ENCODE measurements around the gene DNAI1. TPM values are rescaled to one million over a fixed set of nuclear protein-coding genes. Genes with fewer than 3 reads are reported as not detected.

Gene DNAI1
- total RNA-seq, 1 experiment from 2014 or later: 1.1 TPM

GRCh38 chr9:34565856-34566255 lies 107.3 kb downstream of the DNAI1 start:
- DNase-seq (ENCODE audit: low read depth, low spot score): no peak
- Histone ChIP-seq H3K27me3 (ENCODE audit: insufficient read depth, low read length) (no peaks in the 10 kb centered on the region), H4K20me1 (ENCODE audit: insufficient read depth) (no peaks in the 10 kb centered on the region), H3K4me1 (ENCODE audit: control insufficient read depth in 1 of 2, insufficient read depth in 2 of 2, low read length in 2 of 2) (no peaks in the 10 kb centered on the region), H3K36me3 (ENCODE audit: control insufficient read depth in 1 of 2, insufficient read depth in 2 of 2, low read length in 2 of 2) (no peaks in the 10 kb centered on the region), H3K27ac (ENCODE audit: low read depth, low read length) (no peak overlapping the region), H3K4me2 (ENCODE audit: low read length) (no peak overlapping the region), H2AFZ (ENCODE audit: low read depth, low read length, poor library complexity, severe bottlenecking) (no peak overlapping the region), H3K9me3 (ENCODE audit: control insufficient read depth in 1 of 2, insufficient read depth in 1 of 2, low read depth in 1 of 2, low read length in 2 of 2) (no peaks in the 10 kb centered on the region), H3K79me2 (ENCODE audit: insufficient read depth, low read length) (no peaks in the 10 kb centered on the region), H3K9me2 (ENCODE audit: insufficient read depth) (no peaks in the 10 kb centered on the region), H3K4me3 (replicated peaks in 1 of 2; ENCODE audit: low read depth in 1 of 2, low read length in 2 of 2) (no peak overlapping the region), H3K9ac (ENCODE audit: low read length) (no peak overlapping the region)
- no peak for ATAC-seq
- ChIA-PET RAD21 (ENCODE audit: low non-redundant PET in 1 of 2, low total read pairs in 2 of 2, uncharacterized antibody in 2 of 2, unreplicated experiment in 2 of 2) (no interaction called here), POLR2A (no interaction called here), CTCF (no interaction called here)
- no peak for TF ChIP-seq RAD21 (IDR thresholded peaks at IDR 0.05; ENCODE audit: low read depth)
- no peak for TF ChIP-seq SRF (IDR thresholded peaks at IDR 0.05; ENCODE audit: low read depth)
- no peak for TF ChIP-seq FOSL1 (IDR thresholded peaks at IDR 0.05; ENCODE audit: low read depth)
- intact Hi-C loops (cut with micrococcal nuclease): no loop called here
- no TSS peak for BruUV-seq (replicated peaks)

DNA sequence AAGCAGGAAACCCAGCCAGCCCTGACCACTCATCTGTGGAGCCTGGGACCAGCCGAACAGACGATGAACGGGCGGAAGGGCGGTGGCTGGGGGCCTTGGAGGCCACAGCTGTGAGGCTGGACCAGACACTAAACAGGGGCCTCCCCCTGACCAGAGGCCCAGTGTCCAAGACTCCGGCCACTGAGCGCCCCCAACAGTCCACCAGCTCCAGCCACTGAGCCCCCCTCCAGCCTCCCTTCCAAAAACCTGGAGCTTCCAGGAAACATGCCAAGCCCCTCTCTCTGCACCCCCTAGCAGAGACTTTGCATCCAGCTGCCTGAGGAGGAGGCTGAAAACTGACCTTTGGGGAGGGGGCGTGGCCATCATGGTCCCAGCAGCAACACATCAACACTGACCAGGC lies 107.7 kb downstream of the DNAI1 start:
- H2AFZ ChIP-seq (ENCODE audit: low read depth, low read length, poor library complexity, severe bottlenecking): no peak overlapping the region
- no peak overlapping the region for H3K9ac ChIP-seq (ENCODE audit: low read length)
- DNase-seq (ENCODE audit: low read depth, low spot score): no peak
- ATAC-seq: no peak
- H3K4me3 ChIP-seq (replicated peaks in 1 of 2; ENCODE audit: low read depth in 1 of 2, low read length in 2 of 2): no peak overlapping the region
- H3K9me3 ChIP-seq (ENCODE audit: control insufficient read depth in 1 of 2, insufficient read depth in 1 of 2, low read depth in 1 of 2, low read length in 2 of 2): no peaks in the 10 kb centered on the region
- H4K20me1 ChIP-seq (ENCODE audit: insufficient read depth): no peaks in the 10 kb centered on the region
- ChIA-PET CTCF (no interaction called here), POLR2A (no interaction called here), RAD21 (ENCODE audit: low non-redundant PET in 1 of 2, low total read pairs in 2 of 2, uncharacterized antibody in 2 of 2, unreplicated experiment in 2 of 2) (no interaction called here)
- no TSS peak for BruUV-seq (replicated peaks)
- no peaks in the 10 kb centered on the region for H3K36me3 ChIP-seq (ENCODE audit: control insufficient read depth in 1 of 2, insufficient read depth in 2 of 2, low read length in 2 of 2)
- H3K4me1 ChIP-seq (ENCODE audit: control insufficient read depth in 1 of 2, insufficient read depth in 2 of 2, low read length in 2 of 2): no peaks in the 10 kb centered on the region
- H3K4me2 ChIP-seq (ENCODE audit: low read length): no peak overlapping the region
- no peak overlapping the region for H3K27ac ChIP-seq (ENCODE audit: low read depth, low read length)
- H3K79me2 ChIP-seq (ENCODE audit: insufficient read depth, low read length): no peaks in the 10 kb centered on the region
- no peaks in the 10 kb centered on the region for H3K9me2 ChIP-seq (ENCODE audit: insufficient read depth)
- intact Hi-C loops (cut with micrococcal nuclease): no loop called here
- no peaks in the 10 kb centered on the region for H3K27me3 ChIP-seq (ENCODE audit: insufficient read depth, low read length)
- no peak for TF ChIP-seq TCF7L2 (IDR thresholded peaks at IDR 0.05; ENCODE audit: borderline replicate concordance, extremely low read depth, insufficient read depth, insufficient read length)
- no peak for TF ChIP-seq CEBPB (IDR thresholded peaks at IDR 0.05; ENCODE audit: low read depth)
- no peak for TF ChIP-seq CTCF (IDR thresholded peaks at IDR 0.05 in 2 of 3, conservative IDR thresholded peaks at IDR 0.05 in 1 of 3; ENCODE audit: borderline replicate concordance in 1 of 3, insufficient read depth in 1 of 3, low read depth in 2 of 3, low read length in 2 of 3)
- TF ChIP-seq EGR1 (IDR thresholded peaks at IDR 0.05; ENCODE audit: low read depth): no peak
- no peak for TF ChIP-seq EZH2 (IDR thresholded peaks at IDR 0.05)
- TF ChIP-seq EZH2phosphoT487 (IDR thresholded peaks at IDR 0.05; ENCODE audit: borderline replicate concordance): no peak
- TF ChIP-seq POLR2AphosphoS5 (IDR thresholded peaks at IDR 0.05; ENCODE audit: low read depth, low read length): no peak
- TF ChIP-seq, protein P1, sequence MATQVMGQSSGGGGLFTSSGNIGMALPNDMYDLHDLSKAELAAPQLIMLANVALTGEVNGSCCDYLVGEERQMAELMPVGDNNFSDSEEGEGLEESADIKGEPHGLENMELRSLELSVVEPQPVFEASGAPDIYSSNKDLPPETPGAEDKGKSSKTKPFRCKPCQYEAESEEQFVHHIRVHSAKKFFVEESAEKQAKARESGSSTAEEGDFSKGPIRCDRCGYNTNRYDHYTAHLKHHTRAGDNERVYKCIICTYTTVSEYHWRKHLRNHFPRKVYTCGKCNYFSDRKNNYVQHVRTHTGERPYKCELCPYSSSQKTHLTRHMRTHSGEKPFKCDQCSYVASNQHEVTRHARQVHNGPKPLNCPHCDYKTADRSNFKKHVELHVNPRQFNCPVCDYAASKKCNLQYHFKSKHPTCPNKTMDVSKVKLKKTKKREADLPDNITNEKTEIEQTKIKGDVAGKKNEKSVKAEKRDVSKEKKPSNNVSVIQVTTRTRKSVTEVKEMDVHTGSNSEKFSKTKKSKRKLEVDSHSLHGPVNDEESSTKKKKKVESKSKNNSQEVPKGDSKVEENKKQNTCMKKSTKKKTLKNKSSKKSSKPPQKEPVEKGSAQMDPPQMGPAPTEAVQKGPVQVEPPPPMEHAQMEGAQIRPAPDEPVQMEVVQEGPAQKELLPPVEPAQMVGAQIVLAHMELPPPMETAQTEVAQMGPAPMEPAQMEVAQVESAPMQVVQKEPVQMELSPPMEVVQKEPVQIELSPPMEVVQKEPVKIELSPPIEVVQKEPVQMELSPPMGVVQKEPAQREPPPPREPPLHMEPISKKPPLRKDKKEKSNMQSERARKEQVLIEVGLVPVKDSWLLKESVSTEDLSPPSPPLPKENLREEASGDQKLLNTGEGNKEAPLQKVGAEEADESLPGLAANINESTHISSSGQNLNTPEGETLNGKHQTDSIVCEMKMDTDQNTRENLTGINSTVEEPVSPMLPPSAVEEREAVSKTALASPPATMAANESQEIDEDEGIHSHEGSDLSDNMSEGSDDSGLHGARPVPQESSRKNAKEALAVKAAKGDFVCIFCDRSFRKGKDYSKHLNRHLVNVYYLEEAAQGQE (IDR thresholded peaks at IDR 0.05; ENCODE audit: low read depth): no peak
- TF ChIP-seq SIN3A (IDR thresholded peaks at IDR 0.05; ENCODE audit: low read depth): no peak
- TF ChIP-seq ATF3 (IDR thresholded peaks at IDR 0.05): no peak
- TF ChIP-seq CBX3 (IDR thresholded peaks at IDR 0.05; ENCODE audit: low read depth): no peak
- no peak for TF ChIP-seq ZFX (IDR thresholded peaks at IDR 0.05)
